ENCODE measurements around the gene ZNF48.
A peak's percentile ranks its signal among the peaks of the same experiment; 100 is the strongest.

The ZNF48 gene

GRCh38 chr16:30355954-30356308 lies 39.3 kb upstream of the ZNF48 start:
- Mint-ChIP-seq H3K27ac (peak overlapping the region; percentile 97), H3K4me3 (peak overlapping the region; percentile 93), H3K36me3 (peaks cover 83% of the 10 kb centered on the region), H3K4me1 (peaks cover 73% of the 10 kb centered on the region), H3K9me3 (no peaks in the 10 kb centered on the region)
- ATAC-seq (no peak), DNase-seq (ENCODE audit: low spot score in 2 of 2) (no peak)

GRCh38 chr16:30356401-30357084 lies 38.7 kb upstream of the ZNF48 start:
- H3K27ac Mint-ChIP-seq, result peak overlapping the region; percentile 97
- no peaks in the 10 kb centered on the region for H3K9me3 Mint-ChIP-seq
- DNase-seq (ENCODE audit: low spot score in 2 of 2), result no peak
- no peak for ATAC-seq
- peaks cover 67% of the 10 kb centered on the region for H3K4me1 Mint-ChIP-seq
- peak overlapping the region; percentile 93 for H3K4me3 Mint-ChIP-seq
- H3K36me3 Mint-ChIP-seq, result peaks cover 83% of the 10 kb centered on the region

- H3K36me3 Mint-ChIP-seq, result peaks cover 83% of the 10 kb centered on the region
- no peak for DNase-seq (ENCODE audit: low spot score in 2 of 2)
- no peaks in the 10 kb centered on the region for H3K9me3 Mint-ChIP-seq
- peak overlapping the region; percentile 97 for H3K27ac Mint-ChIP-seq
- H3K4me3 Mint-ChIP-seq, result no peak overlapping the region
- H3K4me1 Mint-ChIP-seq, result peaks cover 60% of the 10 kb centered on the region
- ATAC-seq, result no peak
Measured at GRCh38 chr16:30357085-30357714, 38.0 kb upstream of the ZNF48 start.

- Mint-ChIP-seq H3K36me3 (peaks cover 83% of the 10 kb centered on the region), H3K4me3 (no peak overlapping the region), H3K9me3 (no peaks in the 10 kb centered on the region), H3K27ac (no peak overlapping the region), H3K4me1 (peaks cover 53% of the 10 kb centered on the region)
- ATAC-seq (no peak), DNase-seq (ENCODE audit: low spot score in 2 of 2) (no peak)
Measured at GRCh38 chr16:30357715-30358576, 37.3 kb upstream of the ZNF48 start.

GRCh38 chr16:30358577-30358936 lies 36.7 kb upstream of the ZNF48 start:
- H3K27ac Mint-ChIP-seq, result peak overlapping the region; percentile 34
- peaks cover 46% of the 10 kb centered on the region for H3K4me1 Mint-ChIP-seq
- no peak for ATAC-seq
- H3K9me3 Mint-ChIP-seq, result no peaks in the 10 kb centered on the region
- no peak overlapping the region for H3K4me3 Mint-ChIP-seq
- no peak for DNase-seq (ENCODE audit: low spot score in 2 of 2)
- H3K36me3 Mint-ChIP-seq, result peaks cover 83% of the 10 kb centered on the region

- Mint-ChIP-seq H3K27ac (peak overlapping the region; percentile 34), H3K9me3 (no peaks in the 10 kb centered on the region), H3K4me3 (no peak overlapping the region), H3K36me3 (peaks cover 83% of the 10 kb centered on the region), H3K4me1 (peaks cover 40% of the 10 kb centered on the region)
- DNase-seq (ENCODE audit: low spot score in 2 of 2), result no peak
- ATAC-seq, result no peak
Measured at GRCh38 chr16:30358990-30359870, 36.0 kb upstream of the ZNF48 start.

- Mint-ChIP-seq H3K9me3 (no peaks in the 10 kb centered on the region), H3K36me3 (peaks cover 83% of the 10 kb centered on the region), H3K4me1 (peaks cover 35% of the 10 kb centered on the region), H3K27ac (peak overlapping the region; percentile 81), H3K4me3 (no peak overlapping the region)
- no peak for DNase-seq (ENCODE audit: low spot score in 2 of 2)
- no peak for ATAC-seq
Measured at GRCh38 chr16:30359871-30360170, 35.4 kb upstream of the ZNF48 start.

GRCh38 chr16:30361180-30361579 lies 34.0 kb upstream of the ZNF48 start:
- Mint-ChIP-seq H3K36me3 (peaks cover 83% of the 10 kb centered on the region), H3K4me3 (no peak overlapping the region), H3K27ac (peak overlapping the region; percentile 81), H3K9me3 (no peaks in the 10 kb centered on the region), H3K4me1 (peaks cover 29% of the 10 kb centered on the region)
- DNase-seq (ENCODE audit: low spot score in 2 of 2) (no peak), ATAC-seq (no peak)

GRCh38 chr16:30365200-30365599 lies 30.0 kb upstream of the ZNF48 start:
- Mint-ChIP-seq H3K9me3 (no peaks in the 10 kb centered on the region), H3K36me3 (peaks cover 85% of the 10 kb centered on the region), H3K27ac (peak overlapping the region; percentile 60), H3K4me1 (peaks cover 39% of the 10 kb centered on the region), H3K4me3 (no peak overlapping the region)
- DNase-seq (ENCODE audit: low spot score in 2 of 2) (no peak), ATAC-seq (no peak)

- Mint-ChIP-seq H3K4me1 (peaks cover 38% of the 10 kb centered on the region), H3K36me3 (peaks cover 80% of the 10 kb centered on the region), H3K9me3 (no peaks in the 10 kb centered on the region), H3K27ac (peak overlapping the region; percentile 86), H3K4me3 (peak overlapping the region; percentile 91)
- ATAC-seq (no peak), DNase-seq (ENCODE audit: low spot score in 2 of 2) (no peak)
Measured at GRCh38 chr16:30366511-30366910, 28.7 kb upstream of the ZNF48 start.

GRCh38 chr16:30367349-30368009 lies 27.7 kb upstream of the ZNF48 start:
- Mint-ChIP-seq H3K27ac (peak overlapping the region; percentile 86), H3K4me3 (peak overlapping the region; percentile 91), H3K9me3 (no peaks in the 10 kb centered on the region), H3K4me1 (peaks cover 46% of the 10 kb centered on the region), H3K36me3 (peaks cover 77% of the 10 kb centered on the region)
- ATAC-seq, result no peak
- DNase-seq (ENCODE audit: low spot score in 2 of 2), result no peak

- Mint-ChIP-seq H3K27ac (peak overlapping the region; percentile 86), H3K4me3 (peak overlapping the region; percentile 91), H3K4me1 (peaks cover 52% of the 10 kb centered on the region), H3K36me3 (peaks cover 69% of the 10 kb centered on the region), H3K9me3 (no peaks in the 10 kb centered on the region)
- ATAC-seq (no peak), DNase-seq (ENCODE audit: low spot score in 2 of 2) (peak in 1 of 2 donors; percentile 54)
Measured at GRCh38 chr16:30368122-30368791, 27.0 kb upstream of the ZNF48 start.

- Mint-ChIP-seq H3K4me3 (peak overlapping the region; percentile 91), H3K9me3 (no peaks in the 10 kb centered on the region), H3K4me1 (peaks cover 52% of the 10 kb centered on the region), H3K27ac (peak overlapping the region; percentile 86), H3K36me3 (peaks cover 64% of the 10 kb centered on the region)
- no peak for ATAC-seq
- no peak for DNase-seq (ENCODE audit: low spot score in 2 of 2)
Measured at GRCh38 chr16:30368792-30369090, 26.5 kb upstream of the ZNF48 start.

Data from stimulated activated effector memory CD8-positive, alpha-beta T cell treated with anti-CD3 and anti-CD28 coated beads, Interleukin-12 subunit alpha, Interleukin-12 subunit beta, amount 100 ng/mL, for 72 hours (primary cell).